HG03139 (cell line): Measurements from ENCODE around the gene RSPRY1.

Experiments used
- ATAC-seq: cut with Tn5 transposase; IDR thresholded peaks from one replicate; pipeline ENCODE4 v1.9.1; 2021; ENCODE audit not compliant: unreplicated experiment

RSPRY1 gene

DNA sequence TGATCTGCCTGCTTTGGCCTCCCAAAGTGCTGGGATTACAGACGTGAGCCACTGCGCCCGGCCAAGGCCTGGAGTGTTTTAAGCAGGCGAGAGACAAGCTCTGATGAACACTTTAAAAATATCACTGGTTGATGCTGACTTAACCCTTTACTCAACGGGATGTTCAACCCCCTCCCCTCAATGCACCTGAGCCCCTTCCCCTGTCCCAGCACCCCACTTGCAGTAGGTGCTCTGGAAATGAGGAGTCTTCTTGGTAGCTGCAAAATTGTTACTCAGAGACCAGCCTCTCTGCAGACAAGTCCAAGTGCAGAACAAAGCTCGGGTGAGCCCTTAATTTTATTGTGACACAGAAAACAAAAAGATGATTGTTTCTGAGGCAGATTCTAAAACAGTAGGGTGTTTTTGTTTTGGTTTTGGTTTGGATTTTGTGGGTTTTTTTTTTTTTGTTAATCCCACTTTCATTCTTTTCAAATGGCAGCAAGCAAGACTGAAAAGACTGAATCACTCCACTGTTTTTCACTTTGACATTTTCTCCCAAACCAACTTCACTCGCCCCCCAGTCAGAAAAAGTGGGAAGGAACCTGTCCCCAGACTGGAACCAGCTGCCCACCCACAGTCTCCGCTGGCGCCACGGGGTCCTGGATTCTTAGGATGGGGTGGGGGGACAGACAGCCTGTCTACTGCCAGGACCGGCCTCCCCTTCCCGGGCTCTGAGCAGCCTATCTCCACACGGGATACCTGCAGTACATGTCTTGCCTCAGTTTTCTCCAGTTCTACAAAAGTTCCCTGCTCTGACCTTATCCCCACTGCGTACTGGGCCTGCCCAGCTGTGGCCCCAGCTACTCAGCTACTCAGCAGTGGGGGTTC, 103.5 kb downstream of the RSPRY1 start:
- ATAC-seq, result no peak
